HG03439 (cell line): ENCODE measurements around the gene KDM7A.
"Not testable (repeated sequence)": the region's sequence is repeated elsewhere in the genome, so short reads cannot be mapped to it uniquely, and the experiment has no call there.

Source experiments
- ATAC-seq: cut with Tn5 transposase; IDR thresholded peaks from one replicate; pipeline ENCODE4 v1.9.1; 2021; ENCODE audit warnings: mild to moderate bottlenecking, moderate library complexity; ENCODE audit not compliant: unreplicated experiment

The KDM7A gene

GRCh38 chr7:140201393-140201792 is 24.6 kb upstream of the KDM7A start:
- no peak for ATAC-seq

- ATAC-seq, result no peak
Measured at GRCh38 chr7:140200061-140200989, 23.5 kb upstream of the KDM7A start.

GRCh38 chr7:140197938-140198337 is 21.2 kb upstream of the KDM7A start:
- no peak for ATAC-seq

GRCh38 chr7:140197218-140197890 is 20.6 kb upstream of the KDM7A start:
- ATAC-seq, result no peak

- no peak for ATAC-seq
Measured at GRCh38 chr7:140196361-140197217, 19.8 kb upstream of the KDM7A start.

- no peak for ATAC-seq
Measured at GRCh38 chr7:140195859-140196258, 19.1 kb upstream of the KDM7A start.

- ATAC-seq, result no peak
Measured at GRCh38 chr7:140192620-140193019, 15.8 kb upstream of the KDM7A start.

- no peak for ATAC-seq
Measured at GRCh38 chr7:140192176-140192575, 15.4 kb upstream of the KDM7A start.

- ATAC-seq, result no peak
Measured at GRCh38 chr7:140190588-140190987, 13.8 kb upstream of the KDM7A start.

GRCh38 chr7:140189917-140190316 is 13.1 kb upstream of the KDM7A start:
- no peak for ATAC-seq

GRCh38 chr7:140182917-140183316 is 6.1 kb upstream of the KDM7A start:
- ATAC-seq, result no peak

- ATAC-seq, result no peak
Measured at GRCh38 chr7:140179339-140179738, 2.6 kb upstream of the KDM7A start.

- ATAC-seq, result peak; percentile 11
Measured at GRCh38 chr7:140176122-140176701, 571 bp downstream of the KDM7A start.

- peak; percentile 45 for ATAC-seq
Measured at GRCh38 chr7:140175221-140176121, 1.3 kb downstream of the KDM7A start.

- ATAC-seq, result no peak
Measured at GRCh38 chr7:140174217-140174616, 2.6 kb downstream of the KDM7A start.

GRCh38 chr7:140170375-140170774 is 6.4 kb downstream of the KDM7A start:
- ATAC-seq, result no peak

- ATAC-seq, result no peak
Measured at GRCh38 chr7:140168816-140169215, 8.0 kb downstream of the KDM7A start.

- no peak for ATAC-seq
Measured at GRCh38 chr7:140165422-140165821, 11.4 kb downstream of the KDM7A start.

GRCh38 chr7:140162081-140162480 is 14.7 kb downstream of the KDM7A start:
- ATAC-seq, result not testable (repeated sequence)

- no peak for ATAC-seq
Measured at GRCh38 chr7:140161047-140161446, 15.7 kb downstream of the KDM7A start.
